GM23338 (cell line): Measurements from ENCODE around the gene BMP8A.

ENCODE experiments used
- CTCF ChIP-seq, 2 experiments: fragments of 200-600 bp in 1 of 2; sonication (generic) in 1 of 2; conservative IDR thresholded peaks; 2 replicates each; pipeline versions ENCODE4 v1.5.1 to v1.6.1; 2016 to 2017; ENCODE audit warnings: antibody characterized with exemption in 2 of 2, low read depth in 2 of 2, mild to moderate bottlenecking in 2 of 2, moderate library complexity in 1 of 2
- EZH2 ChIP-seq: fragments of 200-600 bp; sonication (generic); IDR thresholded peaks from one replicate; pipeline ENCODE4 v1.8.0; 2017; ENCODE audit warnings: antibody characterized with exemption, mild to moderate bottlenecking, low read depth; ENCODE audit not compliant: unreplicated experiment

- TF ChIP-seq CTCF (conservative IDR thresholded peaks at IDR 0.05; ENCODE audit: low read depth in 2 of 2) (no peak), EZH2 (no peak)
Observed at GRCh38 chr1:39466413-39467107, 24.9 kb upstream of the BMP8A start.
